ENCODE results near the gene POLE2.
"Not testable (repeated sequence)": the region's sequence is repeated elsewhere in the genome, so short reads cannot be mapped to it uniquely, and the experiment has no call there.

Gene POLE2

DNA sequence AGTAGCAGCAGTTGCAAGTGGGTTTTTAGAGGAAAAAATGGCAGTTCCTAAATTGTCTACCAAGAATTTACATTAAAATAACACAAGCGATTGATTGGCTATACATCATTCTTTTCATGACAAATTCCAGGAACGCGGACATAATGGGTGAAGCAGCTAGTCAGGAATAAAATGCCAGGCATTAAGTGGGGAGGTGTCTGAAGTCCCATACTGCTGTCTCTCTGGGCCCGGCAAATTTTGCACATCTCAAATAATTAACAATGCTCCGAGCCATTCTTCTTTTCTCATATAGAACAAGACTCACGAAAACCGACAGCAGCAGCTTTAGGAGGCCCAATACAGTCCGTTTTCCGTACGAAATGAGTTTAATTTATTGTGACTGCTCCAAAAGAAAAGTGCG is 68.3 kb downstream of the POLE2 start:
- DNase-seq (ENCODE audit: low spot score), result no peak

DNA sequence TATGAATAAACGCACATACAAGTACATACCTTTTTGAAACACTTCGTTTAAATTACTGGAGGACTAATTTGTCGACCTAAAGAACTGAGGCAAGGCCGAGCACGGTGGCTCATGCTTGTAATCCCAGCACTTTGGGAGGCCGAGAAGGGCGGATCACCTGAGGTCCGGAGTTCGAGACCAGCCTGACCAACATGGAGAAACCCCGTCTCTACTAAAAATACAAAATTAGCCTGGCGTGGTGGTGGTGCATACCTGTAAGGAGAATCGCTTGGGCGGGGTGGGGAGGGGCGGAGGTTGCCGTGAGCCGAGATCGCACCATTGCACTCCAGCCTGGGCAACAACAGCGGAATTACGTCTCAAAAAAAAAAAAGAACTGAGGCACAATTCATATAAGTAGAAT is 68.7 kb downstream of the POLE2 start:
- not testable (repeated sequence) for DNase-seq (ENCODE audit: low spot score)

DNA sequence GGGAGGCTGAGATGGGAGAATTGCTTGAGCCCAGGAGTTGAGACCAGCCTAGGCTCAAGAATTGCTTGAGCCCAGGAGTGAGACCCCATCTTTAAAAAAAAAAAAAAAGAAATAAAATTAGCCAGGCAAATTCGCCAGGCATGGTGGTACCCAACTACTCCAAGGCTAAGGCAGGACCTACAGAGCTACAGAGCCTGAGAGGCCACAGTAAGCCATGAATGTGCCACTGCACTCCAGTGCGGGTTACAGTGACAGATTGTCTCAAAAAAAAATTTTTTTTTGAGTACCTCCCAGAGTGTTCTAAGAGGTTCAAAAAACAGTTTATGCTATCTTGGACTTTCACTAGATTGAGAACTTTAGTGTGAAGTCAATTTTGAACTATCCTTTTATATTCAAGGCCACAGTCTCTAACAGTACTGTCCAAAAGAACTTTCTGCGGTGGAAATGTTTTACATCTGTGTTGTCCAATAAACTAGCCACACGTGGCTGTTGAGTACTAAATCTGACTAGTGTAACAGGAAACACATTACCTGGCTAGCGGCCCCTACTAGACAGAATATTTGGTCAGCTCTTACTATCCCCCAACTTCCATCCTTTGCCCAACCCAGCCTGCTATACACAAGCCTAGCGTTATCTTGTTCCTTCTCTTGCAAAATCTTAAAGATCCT is 70.0 kb downstream of the POLE2 start:
- DNase-seq (ENCODE audit: low spot score), result no peak

DNA sequence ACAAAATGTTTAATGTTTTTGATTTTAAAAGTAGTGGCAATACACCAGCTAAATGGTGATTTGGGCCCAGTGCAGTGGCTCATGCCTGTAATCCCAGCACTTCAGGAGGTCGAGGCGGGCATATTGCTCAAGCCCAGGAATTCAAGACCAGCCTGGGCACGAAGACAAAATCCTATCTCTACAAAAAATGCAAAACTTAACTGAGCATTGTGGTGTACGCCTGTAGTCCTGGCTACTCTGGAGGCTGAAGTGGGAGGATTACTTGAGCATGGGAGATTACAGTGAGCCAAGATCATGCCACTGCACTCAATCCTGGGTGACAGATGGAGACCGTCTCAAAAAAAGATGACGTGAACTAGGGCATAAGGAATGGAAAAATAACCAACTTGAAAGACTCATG is 72.2 kb downstream of the POLE2 start:
- DNase-seq (ENCODE audit: low spot score), result no peak

DNA sequence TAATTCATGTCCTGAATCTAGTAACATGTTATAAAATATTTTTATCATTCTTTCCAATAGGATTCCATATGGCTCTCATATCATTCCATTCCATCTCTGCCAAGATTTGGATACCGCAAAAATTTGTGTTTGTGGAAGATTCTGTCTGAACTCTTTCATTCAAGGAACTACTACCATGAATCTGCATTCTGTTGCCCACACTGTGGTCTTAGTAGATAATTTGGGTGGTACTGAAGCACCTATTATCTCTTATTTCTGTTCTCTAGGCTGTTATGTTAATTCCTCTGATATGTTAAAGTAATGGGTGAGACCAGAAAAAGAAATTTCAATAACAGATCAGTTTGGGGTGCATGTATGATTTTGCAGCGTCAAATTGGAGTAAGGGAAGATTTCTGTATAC is 73.8 kb downstream of the POLE2 start:
- DNase-seq (ENCODE audit: low spot score), result no peak

DNA sequence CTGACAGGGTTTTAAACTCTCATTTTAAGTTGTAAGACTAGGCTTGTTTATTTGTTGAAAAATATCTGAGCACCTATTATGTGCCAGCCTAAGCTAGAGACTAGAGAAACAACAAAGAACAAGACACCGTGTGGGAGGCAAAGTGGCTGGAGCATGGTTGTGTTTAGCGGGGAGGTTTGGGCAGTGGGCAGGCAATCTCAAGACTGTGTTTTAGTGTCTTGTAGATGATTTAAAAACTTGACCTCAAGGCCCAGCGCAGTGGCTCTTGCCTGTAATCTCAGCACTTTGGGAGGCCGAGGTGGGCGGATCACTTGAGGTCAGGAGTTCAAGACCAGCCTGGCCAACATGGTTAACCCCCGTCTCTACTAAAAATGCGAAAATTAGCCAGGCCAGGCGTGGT is 75.3 kb downstream of the POLE2 start:
- DNase-seq (ENCODE audit: low spot score), result no peak

DNA sequence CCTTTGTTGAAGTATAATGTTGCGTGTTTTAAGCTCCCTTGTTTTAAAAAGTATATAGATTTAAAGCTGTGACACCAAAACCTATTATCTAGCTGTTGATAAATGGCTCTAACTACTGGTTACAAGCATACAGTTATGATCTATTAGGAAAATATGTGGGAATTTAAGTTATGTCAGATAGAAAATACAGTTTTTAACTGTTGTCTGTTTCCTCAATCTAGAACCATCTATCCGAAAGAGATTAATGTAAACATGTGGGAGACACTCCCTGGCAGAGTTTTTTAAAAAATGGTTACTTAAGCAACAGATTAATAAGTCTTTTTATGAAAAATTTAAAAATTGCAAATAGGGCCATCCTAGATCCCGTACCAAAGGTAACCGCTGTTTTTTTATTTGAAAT is 75.8 kb downstream of the POLE2 start:
- DNase-seq (ENCODE audit: low spot score), result no peak

DNA sequence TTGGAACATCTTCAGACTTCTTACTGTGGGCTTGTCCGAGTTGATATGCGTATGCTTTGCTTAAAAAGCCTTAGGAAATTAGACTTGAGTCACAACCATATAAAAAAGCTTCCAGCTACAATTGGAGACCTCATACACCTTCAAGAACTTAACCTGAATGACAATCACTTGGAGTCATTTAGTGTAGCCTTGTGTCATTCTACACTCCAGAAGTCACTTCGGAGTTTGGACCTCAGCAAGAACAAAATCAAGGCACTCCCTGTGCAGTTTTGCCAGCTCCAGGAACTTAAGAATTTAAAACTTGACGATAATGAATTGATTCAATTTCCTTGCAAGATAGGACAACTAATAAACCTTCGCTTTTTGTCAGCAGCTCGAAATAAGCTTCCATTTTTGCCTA is 80.4 kb downstream of the POLE2 start:
- no peak for DNase-seq (ENCODE audit: low spot score)

DNA sequence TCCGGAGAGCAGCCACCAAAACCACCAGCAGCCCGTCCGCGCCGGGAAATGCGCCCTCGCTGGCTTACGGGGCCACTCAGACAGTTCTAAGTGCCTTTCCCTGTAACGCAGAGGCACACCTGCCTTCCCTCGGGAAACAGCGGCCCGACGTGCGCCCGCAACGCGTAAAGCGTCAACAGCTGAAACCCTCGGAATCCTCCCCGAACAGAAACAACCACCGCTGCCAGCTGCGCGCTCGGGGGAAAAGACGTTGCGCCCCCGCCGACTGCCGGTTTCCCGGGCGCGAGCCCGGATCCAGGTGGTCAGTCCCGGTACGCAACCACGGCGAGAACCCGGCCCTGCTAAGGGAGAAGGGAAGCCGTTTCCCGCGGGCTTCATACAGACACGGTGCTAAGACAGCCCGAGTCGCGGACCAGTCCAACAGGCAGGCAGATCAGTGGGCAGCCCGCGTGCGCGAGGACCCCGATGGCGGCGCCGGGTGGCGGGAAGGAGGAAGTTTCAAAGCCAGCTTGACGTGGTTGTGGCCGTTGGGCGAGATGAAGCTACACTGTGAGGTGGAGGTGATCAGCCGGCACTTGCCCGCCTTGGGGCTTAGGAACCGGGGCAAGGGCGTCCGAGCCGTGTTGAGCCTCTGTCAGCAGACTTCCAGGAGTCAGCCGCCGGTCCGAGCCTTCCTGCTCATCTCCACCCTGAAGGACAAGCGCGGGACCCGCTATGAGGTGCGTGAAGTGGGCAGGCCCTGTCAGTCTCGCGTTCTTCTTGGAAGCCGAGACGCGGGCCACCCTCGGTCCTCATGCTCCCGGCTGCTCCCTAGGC is 89.3 kb downstream of the POLE2 start, which contains the start of gene LRR1:
Gene LRR1, plus strand, starts transcription at position 456 of the 816 bp plus-strand sequence. Its CDS starts 81 bp downstream, at position 537.
- DNase-seq (ENCODE audit: low spot score), result peak; percentile 83

DNA sequence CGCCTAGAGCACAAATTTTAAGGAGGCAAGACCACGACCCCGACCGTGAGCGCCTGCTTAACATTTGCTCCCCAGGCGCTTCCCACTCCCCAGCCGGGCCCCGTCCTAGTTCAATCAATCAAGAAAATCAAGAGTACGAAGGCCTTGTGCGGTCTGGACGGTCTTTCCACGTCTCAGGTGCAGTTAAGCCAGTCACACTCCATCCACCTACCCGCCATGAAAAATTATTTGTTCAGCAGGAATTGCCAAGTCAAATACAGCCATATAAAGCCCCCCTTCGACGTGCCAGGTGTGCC is 89.9 kb downstream of the POLE2 start:
- DNase-seq (ENCODE audit: low spot score), result no peak

DNA sequence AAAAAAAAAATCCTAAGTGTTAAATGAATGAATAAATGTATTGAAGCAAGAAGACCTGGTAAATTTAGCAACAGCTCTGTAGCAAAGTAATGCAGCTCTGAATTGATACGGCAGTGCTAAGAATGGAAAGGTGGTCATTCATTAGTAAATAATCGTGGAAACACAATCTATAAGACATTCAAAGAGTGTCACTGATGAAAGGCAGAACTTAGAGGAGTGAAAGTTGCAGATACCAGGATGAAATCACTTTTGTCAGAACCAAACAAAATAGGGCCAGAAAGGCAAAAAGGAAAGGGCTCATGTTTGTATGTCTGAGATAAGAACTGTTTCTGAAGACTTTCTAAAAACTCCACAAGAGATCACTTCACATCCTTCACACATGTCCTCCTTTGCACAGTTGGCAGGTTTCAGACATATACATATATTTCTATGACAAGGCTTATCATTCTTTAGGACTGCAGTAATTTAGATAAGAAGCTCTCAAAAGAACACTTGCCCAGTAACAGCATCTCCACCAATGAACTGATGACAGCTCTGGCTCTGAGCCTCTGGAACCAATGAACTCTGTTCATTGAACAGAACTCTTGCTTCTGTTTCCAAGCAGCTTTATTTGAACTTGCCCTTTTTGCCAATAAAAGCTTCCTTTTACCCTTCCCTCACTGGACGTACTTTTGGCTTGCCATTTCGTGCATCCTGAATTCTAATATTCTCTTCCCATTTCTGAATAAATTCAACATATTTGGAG is 93.5 kb downstream of the POLE2 start:
- DNase-seq (ENCODE audit: low spot score), result no peak

Small RNA genes within 50 kb of the gene (small RNA-seq; reads per million reads assigned to genes)
- 0 reads per million in 2 experiments for gene AL139099.3
- 0 to 0.04 reads per million in 2 experiments for gene RNU6ATAC30P

Measured in SK-N-DZ (cell line).